TTC549 (cell line): ENCODE measurements around the gene WDR74.
"Not testable (repeated sequence)": the region's sequence is repeated elsewhere in the genome, so short reads cannot be mapped to it uniquely, and the experiment has no call there.

Experiments
- FAIRE-seq: peaks from 2 replicates; lab custom pipeline; 2012; peaks lifted over from hg19 to GRCh38; lab: Jason Lieb, UNC

WDR74 gene

DNA sequence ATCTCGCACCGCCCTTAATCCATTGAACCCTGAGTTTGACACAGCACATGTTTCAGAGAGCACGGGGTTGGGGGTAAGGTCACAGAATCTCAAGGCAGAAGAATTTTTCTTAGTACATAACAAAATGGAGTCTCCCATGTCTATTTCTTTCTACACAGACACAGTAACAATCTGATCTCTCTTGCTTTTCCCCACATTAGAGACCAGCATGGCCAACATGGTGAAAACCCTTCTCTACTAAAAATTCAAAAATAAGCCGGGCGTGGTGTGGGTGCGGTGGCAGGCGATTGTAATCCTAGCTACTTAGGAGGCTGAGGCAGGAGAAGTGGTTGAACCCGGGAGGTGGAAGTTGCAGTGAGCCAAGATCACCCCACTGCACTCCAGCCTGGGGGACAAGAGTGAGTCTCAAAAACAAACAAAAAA, 19.9 kb upstream of the WDR74 start:
- FAIRE-seq: not testable (repeated sequence)

DNA sequence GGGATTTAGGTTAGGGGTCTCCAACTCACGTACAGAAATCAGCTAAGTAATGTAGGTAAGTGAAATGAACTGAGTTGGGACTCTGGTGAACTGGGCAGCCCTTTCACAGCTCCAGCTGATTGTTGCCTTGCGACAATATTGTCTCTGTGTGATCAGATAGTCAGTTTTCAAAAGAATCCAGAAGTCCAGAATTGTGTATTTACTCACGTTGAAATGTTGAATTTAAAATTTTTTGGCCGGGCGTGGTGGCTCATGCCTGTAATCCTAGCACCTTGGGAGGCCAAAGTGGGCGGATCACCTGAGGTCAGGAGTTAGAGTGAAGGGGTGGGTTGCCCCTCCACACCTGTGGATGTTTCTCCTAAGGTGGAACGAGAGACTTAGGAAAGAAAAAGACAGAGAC, 18.8 kb upstream of the WDR74 start:
- no peak for FAIRE-seq

GRCh38 chr11:62857541-62857982, 18.2 kb upstream of the WDR74 start:
- FAIRE-seq: no peak

DNA sequence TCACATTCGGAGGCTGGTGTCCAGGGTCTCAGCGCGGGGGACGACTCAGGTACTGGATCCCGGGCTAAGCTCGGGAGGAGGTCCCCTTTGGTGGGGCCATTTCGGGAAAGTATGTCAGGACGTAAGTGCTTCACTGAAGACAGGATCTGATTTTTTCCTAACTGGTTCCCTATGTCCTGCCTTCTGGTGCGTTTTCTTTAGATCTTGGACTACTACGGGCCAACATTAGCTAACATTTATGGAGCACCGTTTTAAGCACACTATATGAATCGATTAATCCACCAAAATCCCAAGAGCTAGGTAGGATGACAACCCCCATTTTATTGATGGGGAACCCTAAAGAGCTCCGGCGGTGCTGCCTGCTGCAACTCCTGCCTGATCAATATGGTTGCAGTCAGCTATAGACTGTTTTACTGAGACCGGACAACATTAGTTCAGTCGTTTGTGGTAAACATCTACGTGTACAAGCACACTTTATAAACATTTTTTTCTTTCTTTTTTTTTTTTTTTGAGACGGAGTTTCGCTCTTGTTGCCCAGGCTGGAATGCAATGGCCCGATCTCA, 17.0 kb upstream of the WDR74 start:
- no peak for FAIRE-seq

GRCh38 chr11:62855571-62856332, 16.4 kb upstream of the WDR74 start:
- peak; percentile 59 for FAIRE-seq

- no peak for FAIRE-seq
Observed at GRCh38 chr11:62854825-62855570, 15.6 kb upstream of the WDR74 start.

- FAIRE-seq: no peak
Observed at GRCh38 chr11:62854013-62854824, 14.8 kb upstream of the WDR74 start.

GRCh38 chr11:62853279-62853965, 14.0 kb upstream of the WDR74 start:
- FAIRE-seq: no peak

DNA sequence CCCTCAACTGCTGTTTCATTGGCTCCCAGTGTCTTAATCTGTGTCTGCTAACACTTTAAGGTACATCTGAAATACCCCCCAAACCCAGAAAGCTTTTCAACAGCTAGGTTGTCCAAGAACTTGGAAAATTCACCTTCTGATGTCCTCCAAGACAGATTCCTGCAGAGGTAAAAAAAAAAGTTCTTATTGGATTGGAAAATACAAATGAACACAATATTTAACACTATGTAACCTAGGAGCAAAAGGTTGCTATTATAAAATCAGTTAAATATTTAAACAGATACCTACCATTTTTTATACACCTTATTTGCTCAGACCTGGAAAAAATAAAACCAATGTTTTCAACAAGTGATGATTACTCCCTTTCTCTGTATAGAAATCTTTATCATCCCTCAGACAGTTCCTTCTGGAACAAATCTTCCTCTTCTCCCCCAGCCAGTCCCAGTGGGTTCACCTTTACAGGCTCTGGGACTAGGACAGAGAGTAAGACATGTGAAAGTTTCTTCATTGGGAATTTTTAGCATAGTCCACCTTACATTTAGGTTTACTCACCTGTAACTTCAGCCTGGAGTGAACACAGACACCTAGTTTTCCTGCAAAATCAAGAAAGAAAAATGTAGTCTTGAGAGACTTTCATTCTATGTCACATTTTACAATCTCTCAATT, 13.3 kb upstream of the WDR74 start:
- FAIRE-seq: no peak

- FAIRE-seq: no peak
Observed at GRCh38 chr11:62851807-62852522, 12.6 kb upstream of the WDR74 start.

DNA sequence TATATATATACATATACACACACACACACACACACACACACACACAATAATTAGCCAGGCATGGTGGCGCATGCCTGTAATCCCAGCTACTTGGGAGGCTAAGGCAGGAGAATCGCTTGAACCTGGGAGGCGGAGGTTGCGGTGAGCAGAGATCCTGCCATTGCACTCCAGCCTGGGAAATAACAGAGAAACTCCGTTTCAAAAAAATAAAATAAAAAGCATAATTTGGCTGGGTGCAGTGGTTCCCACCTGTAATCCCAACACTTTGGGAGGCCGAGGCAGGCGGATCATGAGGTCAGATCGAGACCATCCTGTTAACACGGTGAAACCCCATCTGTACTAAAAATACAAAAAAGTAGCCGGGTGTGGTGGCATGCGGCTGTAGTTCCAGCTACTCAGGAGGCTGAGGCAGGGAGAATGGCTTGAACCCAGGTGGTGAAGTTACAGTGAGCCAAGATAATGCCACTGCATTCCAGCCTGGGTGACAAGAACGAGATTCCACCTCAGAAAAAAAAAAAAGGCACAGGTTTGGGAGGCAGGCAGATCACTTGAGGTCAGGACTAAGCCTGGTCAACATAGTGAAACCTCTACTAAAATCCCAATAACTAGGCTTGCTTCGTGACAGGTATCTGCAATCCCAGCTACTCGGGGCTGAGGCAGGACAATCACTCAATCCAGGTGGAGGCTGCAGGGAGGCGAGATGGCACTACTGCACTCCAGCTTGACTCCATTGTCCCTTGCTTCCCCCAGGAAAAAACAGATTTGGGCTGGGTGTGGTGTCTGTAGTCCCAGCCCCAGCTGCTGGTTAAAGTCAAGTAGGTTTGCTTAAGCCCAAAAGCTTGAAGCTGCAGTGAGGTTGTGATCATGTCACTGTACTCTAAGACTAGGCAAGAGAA, 11.8 kb upstream of the WDR74 start:
- FAIRE-seq: no peak

- FAIRE-seq: no peak
Observed at GRCh38 chr11:62847767-62848314, 8.5 kb upstream of the WDR74 start.

GRCh38 chr11:62846177-62846576, 6.8 kb upstream of the WDR74 start:
- no peak for FAIRE-seq

DNA sequence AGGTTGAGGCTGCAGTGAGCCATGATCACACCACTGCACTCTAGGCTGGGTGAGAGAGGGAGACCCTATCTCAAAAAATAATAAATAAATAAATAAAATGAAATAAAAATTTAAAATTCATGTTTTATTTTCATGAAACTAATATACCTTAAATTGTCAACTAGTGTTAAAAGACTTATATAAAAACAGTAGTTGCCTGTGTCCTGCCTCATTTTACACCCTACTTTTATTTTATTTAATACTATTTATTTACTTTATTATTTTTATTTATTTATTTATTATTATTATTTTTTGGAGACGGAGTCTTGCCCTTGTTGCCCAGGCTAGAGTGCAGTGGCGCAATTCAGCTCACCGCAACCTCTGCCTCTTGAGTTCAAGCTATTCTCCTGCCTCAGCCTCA, 4.8 kb upstream of the WDR74 start:
- FAIRE-seq: no peak

DNA sequence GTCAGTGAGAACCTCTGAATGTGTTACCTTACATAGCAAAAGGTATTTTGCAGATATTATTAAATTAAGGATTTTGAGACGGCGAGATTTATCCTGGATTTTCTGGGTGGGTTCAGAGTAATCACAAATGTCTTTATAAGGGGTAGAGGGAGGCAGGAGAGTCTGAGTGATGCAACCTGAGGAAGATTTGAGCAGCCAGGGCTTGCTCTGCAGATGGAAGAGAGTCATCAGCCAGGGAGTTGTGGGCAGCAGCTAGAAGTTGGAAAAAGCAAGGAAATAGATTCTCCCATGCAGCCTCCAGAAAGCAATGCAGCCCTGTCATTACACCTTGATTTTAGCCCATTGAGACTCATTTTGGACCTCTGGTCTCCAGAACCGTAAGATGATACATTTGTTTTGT, 4.1 kb upstream of the WDR74 start:
- no peak for FAIRE-seq

- FAIRE-seq: not testable (repeated sequence)
Observed at GRCh38 chr11:62842891-62843290, 3.5 kb upstream of the WDR74 start.

DNA sequence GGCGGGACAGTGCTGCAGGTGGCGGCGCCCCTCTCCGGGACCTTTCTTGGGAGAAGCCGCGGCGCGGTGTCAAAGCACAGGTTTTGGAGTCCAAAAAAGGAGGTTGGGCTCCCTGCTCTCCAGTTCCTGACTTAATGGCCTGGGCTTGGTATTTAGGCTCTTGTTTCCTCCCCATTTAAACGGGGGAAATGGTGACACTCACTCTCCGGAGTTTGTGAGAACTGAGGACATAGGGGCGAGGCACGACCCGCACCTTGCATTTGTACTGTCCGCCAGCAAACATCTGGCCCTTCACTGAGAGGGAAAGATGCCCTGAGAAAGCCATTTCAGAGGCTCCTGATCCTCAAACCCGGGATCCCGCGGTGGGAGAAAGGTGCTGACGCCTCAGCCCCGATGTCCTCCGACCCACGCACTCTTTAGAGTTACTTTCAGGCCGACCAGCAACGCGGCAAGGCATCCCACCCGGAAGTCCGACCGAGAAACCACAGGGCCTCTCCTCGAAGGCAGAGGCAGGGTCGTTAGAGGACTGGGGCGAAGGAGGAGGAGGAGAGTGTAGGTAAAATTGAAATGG, 2.9 kb upstream of the WDR74 start:
- FAIRE-seq: no peak

- peak; percentile 98 for FAIRE-seq
Observed at GRCh38 chr11:62841361-62842170, 2.2 kb upstream of the WDR74 start.
